ENCODE measurements around the gene TRIM5. TPM values are rescaled to one million over a fixed set of nuclear protein-coding genes. Genes with fewer than 3 reads are reported as not detected.
A peak's percentile ranks its signal among the peaks of the same experiment; 100 is the strongest.

The TRIM5 gene
- total RNA-seq (2011; cell fraction: chromatin; rRNA removed; ENCODE audit: low replicate concordance), result 22.0 and 29.7 TPM in 2 replicates
- 12.5 and 13.2 TPM in 2 replicates for total RNA-seq (2011; cell fraction: nucleolus; rRNA removed)
- total RNA-seq (2011; cell fraction: nucleoplasm; rRNA removed), result 22.2 and 39.0 TPM in 2 replicates
- total RNA-seq (2014; rRNA removed), result 11.7 and 12.0 TPM in 2 replicates
- 16.5 and 18.8 TPM in 2 replicates for total RNA-seq (2014; rRNA removed; fragmentation: Illumina TruSeq; extraction: Trizol)
- 13.9 and 15.0 TPM in 2 replicates for total RNA-seq (2015; rRNA removed; fragmentation: Illumina TruSeq; extraction: Trizol)
- total RNA-seq (2021), result 14.8 and 15.2 TPM in 2 replicates
- 15.3 and 17.6 TPM in 2 replicates for polyA plus RNA-seq (2011; rRNA removed)
- polyA plus RNA-seq (2011; cell fraction: cytosol; rRNA removed), result 6.0 and 14.1 TPM in 2 replicates
- 10.1 and 14.1 TPM in 2 replicates for polyA plus RNA-seq (2011; cell fraction: nucleus; rRNA removed)
- 12.0 and 21.5 TPM in 2 replicates for polyA plus RNA-seq (2012)
- polyA plus RNA-seq (2014; fragmentation: Illumina TruSeq; extraction: Trizol), result 16.6 and 20.8 TPM in 2 replicates
- 10 to 100 TPM; 13.7 to 18.0 TPM for polyA plus RNA-seq (2014; fragmentation: Nextera tagmentation; extraction: Ambion mirVana)
- 7.7 and 10.2 TPM in 2 replicates for polyA plus RNA-seq (2014; rRNA removed)
- 23.7 and 29.9 TPM in 2 replicates for polyA minus RNA-seq (2011; rRNA and poly(A)+ RNA removed)
- polyA minus RNA-seq (2011; cell fraction: cytosol; rRNA and poly(A)+ RNA removed), result 10.3 and 10.4 TPM in 2 replicates
- polyA minus RNA-seq (2011; cell fraction: nucleus; rRNA and poly(A)+ RNA removed), result 9.0 and 15.6 TPM in 2 replicates
- percentile 32 among the genes with signal in this experiment for Bru-seq, nascent RNA
- BruChase-seq, experiment 1, labeled RNA remaining after a 2-hour chase, result percentile 30 among the genes with signal in this experiment
- percentile 34 among the genes with signal in this experiment for BruChase-seq, experiment 2, labeled RNA remaining after a 6-hour chase
- long read RNA-seq, experiment 1, transcript TRIM5-202 (8 exons, 2,991 nt), result major isoform, 13 of 51 reads
- long read RNA-seq, experiment 1, partial matches to known transcripts, result 8 of 51 reads
- long read RNA-seq, experiment 1, other reads (novel, unspliced or antisense), result 29 of 51 reads
- long read RNA-seq, experiment 2, partial matches to known transcripts, result 0 of 7 reads
- long read RNA-seq, experiment 2, other reads (novel, unspliced or antisense), result 7 of 7 reads
- long read RNA-seq, experiment 3, partial matches to known transcripts, result 0 of 6 reads
- long read RNA-seq, experiment 3, other reads (novel, unspliced or antisense), result 4 of 6 reads

GRCh38 chr11:5684646-5685362 is at the start of gene TRIM5:
Gene TRIM5, minus strand, starts transcription at chr11:5685074. Its CDS starts 4,897 bp downstream, at chr11:5680177.
- Histone ChIP-seq H3K4me1 (replicated peaks in 1 of 2; ENCODE audit: control insufficient read depth in 2 of 2, insufficient read depth in 2 of 2, low read length in 2 of 2) (peaks cover 0 to 2% of the 10 kb centered on the region in 2 experiments; a peak in 2 of 5 replicates), H3K9me3 (replicated peaks; ENCODE audit: control insufficient read depth, insufficient read depth, low read depth, low read length) (no peaks in the 10 kb centered on the region), H3K79me2 (ENCODE audit: control insufficient read depth, insufficient read depth, low read length) (peaks cover 4% of the 10 kb centered on the region; the same call in 2 of the 3 replicates), H4K20me1 (replicated peaks; ENCODE audit: control insufficient read depth, insufficient read depth, low read length) (no peaks in the 10 kb centered on the region), H3K27ac (ENCODE audit: extremely low read depth, low read depth, low read length) (peak within 1 kb of the TSS; percentile 89), H3K4me3 (peak within 1 kb of the TSS; percentile 45), H3K9me1 (ENCODE audit: control insufficient read depth, insufficient read depth, low read length) (no peaks in the 10 kb centered on the region), H3K27me3 (ENCODE audit: control insufficient read depth in 2 of 2, insufficient read depth in 2 of 2, low read length in 2 of 2) (no peaks in the 10 kb centered on the region), H3K9ac (ENCODE audit: insufficient read depth in 1 of 2, low read depth in 2 of 2, low read length in 2 of 2) (peak within 1 kb of the TSS; percentile 73 to 75; a peak in 3 of 4 replicates), H2AFZ (ENCODE audit: low read depth, low read length) (peak within 1 kb of the TSS; percentile 96), H3K36me3 (ENCODE audit: control insufficient read depth, insufficient read depth, low read length) (no peaks in the 10 kb centered on the region), H3K4me2 (ENCODE audit: insufficient read depth, low read length) (peak within 1 kb of the TSS; percentile 86)
- WGBS (ENCODE audit: insufficient coverage, low coverage, missing lambda C conversion rate), result under 1% methylated on average over 13 of the region's 13 CpGs
- TSS peak; percentile 87 for BruUV-seq (replicated peaks)
- intact Hi-C loops (cut with micrococcal nuclease) (loop anchor here (1.0 to 5.0 kb wide), 3 partner anchors 83 to 206 kb away; partner anchors contain the start of gene OR52N2), in situ Hi-C loops (cut with MboI) (no loop called here)
- POLR2A ChIA-PET, result interaction anchor here (0.5 to 2.1 kb wide), 17 partner anchors 12 to 394 kb away, joined by 3 to 12 read pairs (median 3); no protein-coding TSS in a partner anchor
- DNase-seq (ENCODE audit: extremely low read depth in 1 of 4, low spot score in 3 of 4) (peak; percentile 93 to 96 (median 94)), FAIRE-seq (peak; percentile 95), ATAC-seq (peak; percentile 99)
- CTCF ChIA-PET (ENCODE audit: low intra/inter-chr PET ratio), result interaction anchor here (0.9 to 1.8 kb wide), 3 partner anchors 27 to 206 kb away, joined by 3 to 7 read pairs (median 5); no protein-coding TSS in a partner anchor
- peak; percentile 48; the same call in 1 of the 2 replicates for TF ChIP-seq RBFOX2 (IDR thresholded peaks at IDR 0.05; ENCODE audit: low read depth, low read length)
- peak; percentile 41; the same call in 1 of the 2 replicates for TF ChIP-seq ZFX (CRISPR knock-in tag; IDR thresholded peaks at IDR 0.05)
- TF ChIP-seq NONO (IDR thresholded peaks at IDR 0.05; ENCODE audit: low read depth in 2 of 2, low read length in 1 of 2), result peak in 1 of 2 experiments; percentile 65; a peak in 1 of 4 replicates
- TF ChIP-seq ZBTB2 (IDR thresholded peaks at IDR 0.05), result peak; percentile 57; the same call in 1 of the 2 replicates
- no peak for TF ChIP-seq KDM4B (IDR thresholded peaks at IDR 0.05; ENCODE audit: borderline replicate concordance in 2 of 2, low read depth in 1 of 2)
- no peak for TF ChIP-seq RBM17 (IDR thresholded peaks at IDR 0.05; ENCODE audit: borderline replicate concordance, low read depth, low read length)
- TF ChIP-seq CTCF (IDR thresholded peaks at IDR 0.05 in 2 of 3, conservative IDR thresholded peaks at IDR 0.05 in 1 of 3; ENCODE audit: insufficient read depth in 2 of 3, low read depth in 1 of 3, low read length in 3 of 3), result peak; percentile 77 to 84 (median 82)
- 0 out of 2 replicates have a peak, but pooled peaks have one; percentile 53 for TF ChIP-seq CREB3L1 (IDR thresholded peaks at IDR 0.05; ENCODE audit: borderline replicate concordance, low read depth)
- TF ChIP-seq MTA2 (IDR thresholded peaks at IDR 0.05; ENCODE audit: low read depth), result 0 out of 2 replicates have a peak, but pooled peaks have one; percentile 45

Data from K562 (cell line).